ENCODE data around the gene NECAB2. TPM values are rescaled to one million over a fixed set of nuclear protein-coding genes. Genes with fewer than 3 reads are reported as not detected.

Gene NECAB2
- total and polyA plus RNA-seq, 2 donors (not counting 1 experiment from before 2014, with no cell fraction given): 0.03 to 0.17 TPM

- Histone ChIP-seq H3K27me3 (ENCODE audit: control insufficient read depth, insufficient read depth, low read length) (no peaks in the 10 kb centered on the region), H3K27ac (ENCODE audit: insufficient read depth, low read length) (no peak overlapping the region), H3K4me3 (replicated peaks in 1 of 4; ENCODE audit: control extremely low read depth in 1 of 4, insufficient read depth in 1 of 4, low read depth in 3 of 4, low read length in 4 of 4) (no peak overlapping the region), H3K9ac (ENCODE audit: insufficient read depth, low read length) (no peak overlapping the region), H3K4me1 (ENCODE audit: control insufficient read depth, extremely low read depth, insufficient read depth, low read length) (peaks cover 8% of the 10 kb centered on the region), H4K20me1 (ENCODE audit: control insufficient read depth, extremely low read depth, insufficient read depth, low read length) (no peaks in the 10 kb centered on the region), H2AFZ (ENCODE audit: low read length) (no peak overlapping the region), H3K9me3 (ENCODE audit: control insufficient read depth, insufficient read depth, low read depth, low read length) (no peaks in the 10 kb centered on the region), H3K79me2 (ENCODE audit: control insufficient read depth, insufficient read depth, low read length) (no peaks in the 10 kb centered on the region), H3K4me2 (ENCODE audit: extremely low read depth, insufficient read depth, low read length) (no peak overlapping the region), H3K36me3 (ENCODE audit: control insufficient read depth, insufficient read depth, low read length) (no peaks in the 10 kb centered on the region)
- TF ChIP-seq CTCF (conservative IDR thresholded peaks at IDR 0.05 in 1 of 2, IDR thresholded peaks at IDR 0.05 in 1 of 2; ENCODE audit: low read depth in 1 of 2, low read length in 2 of 2) (no peak), EZH2 (IDR thresholded peaks at IDR 0.05; ENCODE audit: low read length, missing control alignments) (no peak)
- DNase-seq (ENCODE audit: low read depth in 2 of 2): no peak
Observed at GRCh38 chr16:83930730-83931500, 37.1 kb upstream of the NECAB2 start.

- H3K4me3 ChIP-seq (replicated peaks in 1 of 4; ENCODE audit: control extremely low read depth in 1 of 4, insufficient read depth in 1 of 4, low read depth in 3 of 4, low read length in 4 of 4): no peak overlapping the region
- H3K27me3 ChIP-seq (ENCODE audit: control insufficient read depth, insufficient read depth, low read length): no peaks in the 10 kb centered on the region
- H3K9me3 ChIP-seq (ENCODE audit: control insufficient read depth, insufficient read depth, low read depth, low read length): no peaks in the 10 kb centered on the region
- H3K4me2 ChIP-seq (ENCODE audit: extremely low read depth, insufficient read depth, low read length): no peak overlapping the region
- no peak for TF ChIP-seq CTCF (conservative IDR thresholded peaks at IDR 0.05 in 1 of 2, IDR thresholded peaks at IDR 0.05 in 1 of 2; ENCODE audit: low read depth in 1 of 2, low read length in 2 of 2)
- no peak overlapping the region for H3K9ac ChIP-seq (ENCODE audit: insufficient read depth, low read length)
- no peaks in the 10 kb centered on the region for H3K79me2 ChIP-seq (ENCODE audit: control insufficient read depth, insufficient read depth, low read length)
- H3K27ac ChIP-seq (ENCODE audit: insufficient read depth, low read length): no peak overlapping the region
- H4K20me1 ChIP-seq (ENCODE audit: control insufficient read depth, extremely low read depth, insufficient read depth, low read length): no peaks in the 10 kb centered on the region
- H3K36me3 ChIP-seq (ENCODE audit: control insufficient read depth, insufficient read depth, low read length): no peaks in the 10 kb centered on the region
- peaks cover 5% of the 10 kb centered on the region for H3K4me1 ChIP-seq (ENCODE audit: control insufficient read depth, extremely low read depth, insufficient read depth, low read length)
- no peak overlapping the region for H2AFZ ChIP-seq (ENCODE audit: low read length)
- no peak for DNase-seq (ENCODE audit: low read depth in 2 of 2)
Observed at GRCh38 chr16:83931556-83931955, 36.5 kb upstream of the NECAB2 start.

GRCh38 chr16:83932304-83932703, 35.7 kb upstream of the NECAB2 start:
- H3K27ac ChIP-seq (ENCODE audit: insufficient read depth, low read length): no peak overlapping the region
- no peaks in the 10 kb centered on the region for H3K4me1 ChIP-seq (ENCODE audit: control insufficient read depth, extremely low read depth, insufficient read depth, low read length)
- no peaks in the 10 kb centered on the region for H3K36me3 ChIP-seq (ENCODE audit: control insufficient read depth, insufficient read depth, low read length)
- no peaks in the 10 kb centered on the region for H3K27me3 ChIP-seq (ENCODE audit: control insufficient read depth, insufficient read depth, low read length)
- no peaks in the 10 kb centered on the region for H3K9me3 ChIP-seq (ENCODE audit: control insufficient read depth, insufficient read depth, low read depth, low read length)
- no peaks in the 10 kb centered on the region for H4K20me1 ChIP-seq (ENCODE audit: control insufficient read depth, extremely low read depth, insufficient read depth, low read length)
- no peaks in the 10 kb centered on the region for H3K79me2 ChIP-seq (ENCODE audit: control insufficient read depth, insufficient read depth, low read length)
- no peak overlapping the region for H2AFZ ChIP-seq (ENCODE audit: low read length)
- H3K4me2 ChIP-seq (ENCODE audit: extremely low read depth, insufficient read depth, low read length): no peak overlapping the region
- H3K9ac ChIP-seq (ENCODE audit: insufficient read depth, low read length): no peak overlapping the region
- H3K4me3 ChIP-seq (replicated peaks in 1 of 4; ENCODE audit: control extremely low read depth in 1 of 4, insufficient read depth in 1 of 4, low read depth in 3 of 4, low read length in 4 of 4): no peak overlapping the region
- no peak for DNase-seq (ENCODE audit: low read depth in 2 of 2)
- TF ChIP-seq EZH2 (IDR thresholded peaks at IDR 0.05; ENCODE audit: low read length, missing control alignments): no peak
- no peak for TF ChIP-seq CTCF (conservative IDR thresholded peaks at IDR 0.05 in 1 of 2, IDR thresholded peaks at IDR 0.05 in 1 of 2; ENCODE audit: low read depth in 1 of 2, low read length in 2 of 2)

All from fibroblast of lung (primary cell).